Measurements from ENCODE around the gene CLDN18.

DNA sequence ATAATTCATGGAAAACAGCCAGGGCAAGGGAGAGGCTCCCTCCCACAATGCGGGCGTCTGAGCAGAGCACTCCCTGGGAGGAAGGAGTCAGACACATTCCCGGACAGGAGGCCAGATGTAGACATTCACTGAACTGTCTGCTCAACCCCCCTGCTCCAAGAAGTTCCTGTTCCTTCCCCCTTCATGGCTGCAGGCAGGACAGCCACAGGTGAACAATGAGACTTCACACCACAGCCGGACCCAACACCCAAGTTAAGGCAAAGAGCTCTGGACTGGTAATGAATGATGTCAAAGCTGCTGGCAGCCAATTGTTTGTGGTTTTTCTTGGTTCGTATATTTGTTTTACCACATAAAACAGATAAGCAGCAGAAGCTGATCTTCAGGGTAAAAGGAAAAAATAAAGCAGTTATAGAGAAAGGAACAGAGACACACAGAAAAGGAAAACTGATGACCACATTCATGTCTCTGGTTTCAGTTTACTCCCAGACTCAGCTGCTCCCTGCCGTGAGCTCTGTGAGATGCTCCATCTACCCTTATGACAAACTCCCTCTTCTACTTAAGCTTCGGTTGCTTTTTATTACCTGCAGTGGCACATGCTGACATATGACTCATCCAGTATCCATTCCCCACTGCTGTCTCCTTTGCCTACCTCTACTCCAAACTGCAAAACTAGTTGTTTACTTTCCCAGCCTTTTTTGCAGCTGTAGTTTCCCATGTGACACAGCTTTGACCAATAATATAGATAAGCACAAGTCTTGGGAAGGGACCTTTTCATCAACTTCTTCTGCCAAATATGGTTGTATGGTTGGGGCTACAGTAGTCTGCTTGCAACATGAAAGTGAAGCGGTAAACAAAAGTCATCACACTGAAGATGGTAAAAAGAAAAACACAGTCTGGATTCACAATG lies 72.4 kb downstream of the CLDN18 start:
- TF ChIP-seq, protein P1, sequence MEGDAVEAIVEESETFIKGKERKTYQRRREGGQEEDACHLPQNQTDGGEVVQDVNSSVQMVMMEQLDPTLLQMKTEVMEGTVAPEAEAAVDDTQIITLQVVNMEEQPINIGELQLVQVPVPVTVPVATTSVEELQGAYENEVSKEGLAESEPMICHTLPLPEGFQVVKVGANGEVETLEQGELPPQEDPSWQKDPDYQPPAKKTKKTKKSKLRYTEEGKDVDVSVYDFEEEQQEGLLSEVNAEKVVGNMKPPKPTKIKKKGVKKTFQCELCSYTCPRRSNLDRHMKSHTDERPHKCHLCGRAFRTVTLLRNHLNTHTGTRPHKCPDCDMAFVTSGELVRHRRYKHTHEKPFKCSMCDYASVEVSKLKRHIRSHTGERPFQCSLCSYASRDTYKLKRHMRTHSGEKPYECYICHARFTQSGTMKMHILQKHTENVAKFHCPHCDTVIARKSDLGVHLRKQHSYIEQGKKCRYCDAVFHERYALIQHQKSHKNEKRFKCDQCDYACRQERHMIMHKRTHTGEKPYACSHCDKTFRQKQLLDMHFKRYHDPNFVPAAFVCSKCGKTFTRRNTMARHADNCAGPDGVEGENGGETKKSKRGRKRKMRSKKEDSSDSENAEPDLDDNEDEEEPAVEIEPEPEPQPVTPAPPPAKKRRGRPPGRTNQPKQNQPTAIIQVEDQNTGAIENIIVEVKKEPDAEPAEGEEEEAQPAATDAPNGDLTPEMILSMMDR (IDR thresholded peaks at IDR 0.05; ENCODE audit: low read depth, low read length): no peak
- TF ChIP-seq EZH2phosphoT487 (IDR thresholded peaks at IDR 0.05; ENCODE audit: low read depth): no peak
